Glutamatergic neuron (in vitro differentiated cells): ENCODE data around the gene BMX. TPM values are rescaled to one million over a fixed set of nuclear protein-coding genes. Genes with fewer than 3 reads are reported as not detected.

Source experiments
- DNase-seq: peaks from one replicate; pipeline ENCODE4 v3.0.0; 2022
- H3K27ac Mint-ChIP-seq: one replicate; pipeline ENCODE4 v1.8.0; 2020; ENCODE audit warnings: mild to moderate bottlenecking, mixed read lengths, inconsistent platforms; ENCODE audit not compliant: unreplicated experiment
- H3K27me3 Mint-ChIP-seq: one replicate; pipeline ENCODE4 v1.8.0; 2020; ENCODE audit warnings: mild to moderate bottlenecking, moderate library complexity, mixed read lengths, inconsistent platforms; ENCODE audit not compliant: unreplicated experiment
- H3K36me3 Mint-ChIP-seq: one replicate; pipeline ENCODE4 v1.8.0; 2020; ENCODE audit warnings: mild to moderate bottlenecking, mixed read lengths, inconsistent platforms; ENCODE audit not compliant: unreplicated experiment
- H3K4me1 Mint-ChIP-seq: one replicate; pipeline ENCODE4 v1.8.0; 2020; ENCODE audit warnings: mild to moderate bottlenecking, low read depth, mixed read lengths, inconsistent platforms; ENCODE audit not compliant: unreplicated experiment
- H3K4me3 Mint-ChIP-seq: one replicate; pipeline ENCODE4 v1.8.0; 2020; ENCODE audit warnings: mild to moderate bottlenecking, mixed read lengths, inconsistent platforms; ENCODE audit not compliant: unreplicated experiment
- H3K9me3 Mint-ChIP-seq: one replicate; pipeline ENCODE4 v1.8.0; 2020; ENCODE audit warnings: mild to moderate bottlenecking, moderate library complexity, mixed read lengths, inconsistent platforms; ENCODE audit not compliant: unreplicated experiment
- total RNA-seq: library from RNA; stranded (reverse); fragmentation: NEBNext Ultra II Directional; extraction: Animal tissue kit (Norgen Biotek cat#: 25700); gene quantifications from one replicate; pipeline ENCODE4 v1.2.1, GENCODE V29; 2021; ENCODE audit not compliant: unreplicated experiment
- TF ChIP-seq, protein P1 (sequence below): fragments of 200-600 bp; sonication (generic); IDR thresholded peaks from one replicate; pipeline ENCODE4 v1.5.0; 2021; ENCODE audit not compliant: partially characterized antibody, unreplicated experiment

BMX gene
- total RNA-seq, 1 donor from 2014 or later: not detected

DNA sequence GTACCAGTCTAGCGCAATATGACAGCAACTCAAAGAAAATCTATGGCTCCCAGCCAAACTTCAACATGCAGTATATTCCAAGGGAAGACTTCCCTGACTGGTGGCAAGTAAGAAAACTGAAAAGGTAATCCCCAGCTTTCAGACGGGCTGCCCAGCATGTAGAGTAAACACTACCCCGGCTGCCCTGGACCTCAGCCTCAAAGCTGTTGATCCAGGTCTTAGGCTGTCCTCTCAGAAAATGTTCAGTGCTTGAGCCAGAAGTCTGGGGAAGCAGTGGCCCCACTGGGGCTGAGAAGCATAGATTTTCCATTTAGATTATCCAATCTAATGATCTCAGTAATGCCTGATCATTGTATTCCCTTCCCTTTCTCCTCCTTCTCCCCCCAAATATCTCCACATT lies 21.9 kb downstream of the BMX start:
- DNase-seq: no peak
- Mint-ChIP-seq H3K4me3 (no peak overlapping the region), H3K4me1 (no peaks in the 10 kb centered on the region), H3K9me3 (no peaks in the 10 kb centered on the region), H3K27me3 (peaks cover 1% of the 10 kb centered on the region), H3K36me3 (no peaks in the 10 kb centered on the region), H3K27ac (no peak overlapping the region)
- TF ChIP-seq, protein P1, sequence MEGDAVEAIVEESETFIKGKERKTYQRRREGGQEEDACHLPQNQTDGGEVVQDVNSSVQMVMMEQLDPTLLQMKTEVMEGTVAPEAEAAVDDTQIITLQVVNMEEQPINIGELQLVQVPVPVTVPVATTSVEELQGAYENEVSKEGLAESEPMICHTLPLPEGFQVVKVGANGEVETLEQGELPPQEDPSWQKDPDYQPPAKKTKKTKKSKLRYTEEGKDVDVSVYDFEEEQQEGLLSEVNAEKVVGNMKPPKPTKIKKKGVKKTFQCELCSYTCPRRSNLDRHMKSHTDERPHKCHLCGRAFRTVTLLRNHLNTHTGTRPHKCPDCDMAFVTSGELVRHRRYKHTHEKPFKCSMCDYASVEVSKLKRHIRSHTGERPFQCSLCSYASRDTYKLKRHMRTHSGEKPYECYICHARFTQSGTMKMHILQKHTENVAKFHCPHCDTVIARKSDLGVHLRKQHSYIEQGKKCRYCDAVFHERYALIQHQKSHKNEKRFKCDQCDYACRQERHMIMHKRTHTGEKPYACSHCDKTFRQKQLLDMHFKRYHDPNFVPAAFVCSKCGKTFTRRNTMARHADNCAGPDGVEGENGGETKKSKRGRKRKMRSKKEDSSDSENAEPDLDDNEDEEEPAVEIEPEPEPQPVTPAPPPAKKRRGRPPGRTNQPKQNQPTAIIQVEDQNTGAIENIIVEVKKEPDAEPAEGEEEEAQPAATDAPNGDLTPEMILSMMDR: no peak

DNA sequence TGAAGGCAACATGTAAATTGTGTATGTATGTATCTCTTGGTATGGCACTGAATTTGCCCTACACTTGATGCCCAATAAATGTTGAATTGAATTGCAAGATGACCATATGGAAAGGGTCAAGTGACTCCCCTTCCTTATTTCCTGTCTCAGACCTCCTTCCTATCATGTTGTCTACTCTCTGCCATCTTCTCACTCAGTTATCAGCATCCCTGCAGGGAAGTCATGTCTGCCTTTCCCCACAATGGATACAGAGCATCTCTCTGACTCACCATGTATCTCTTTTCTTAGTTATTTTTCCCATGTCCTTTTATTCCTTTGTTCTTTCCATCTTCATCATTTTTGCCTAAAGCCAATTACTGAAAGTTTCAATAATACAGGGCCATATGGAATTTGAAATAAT lies 22.5 kb downstream of the BMX start:
- Mint-ChIP-seq H3K4me1 (no peaks in the 10 kb centered on the region), H3K36me3 (no peaks in the 10 kb centered on the region), H3K27me3 (peaks cover 1% of the 10 kb centered on the region), H3K4me3 (no peak overlapping the region), H3K27ac (no peak overlapping the region), H3K9me3 (no peaks in the 10 kb centered on the region)
- TF ChIP-seq, protein P1: no peak
- DNase-seq: no peak

DNA sequence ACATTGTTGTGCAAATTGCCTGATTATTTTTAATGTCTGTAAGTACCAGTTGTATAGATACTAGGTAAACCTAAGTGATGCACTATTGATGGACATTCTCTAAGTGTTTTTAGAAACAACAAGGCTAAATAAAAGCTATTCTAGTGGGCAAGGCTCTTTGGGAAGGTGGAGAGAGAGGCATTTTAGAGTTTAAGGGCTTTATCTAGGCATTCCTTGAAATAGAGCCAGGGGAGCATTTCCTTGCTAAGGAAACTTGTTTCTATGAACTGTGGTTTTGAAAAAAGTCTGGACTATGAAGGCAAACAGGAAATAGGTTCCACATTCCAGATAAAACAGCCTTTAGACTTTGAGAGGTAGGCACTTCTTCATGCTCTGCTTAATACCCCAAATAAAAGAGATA lies 23.8 kb downstream of the BMX start:
- TF ChIP-seq, protein P1: no peak
- Mint-ChIP-seq H3K4me1 (no peaks in the 10 kb centered on the region), H3K27ac (no peak overlapping the region), H3K27me3 (no peaks in the 10 kb centered on the region), H3K36me3 (no peaks in the 10 kb centered on the region), H3K4me3 (no peak overlapping the region), H3K9me3 (no peaks in the 10 kb centered on the region)
- no peak for DNase-seq

- Mint-ChIP-seq H3K36me3 (no peaks in the 10 kb centered on the region), H3K4me3 (no peak overlapping the region), H3K27ac (no peak overlapping the region), H3K4me1 (no peaks in the 10 kb centered on the region), H3K9me3 (no peaks in the 10 kb centered on the region), H3K27me3 (no peaks in the 10 kb centered on the region)
- no peak for DNase-seq
- TF ChIP-seq, protein P1: no peak
Measured at GRCh38 chrX:15525664-15526416, 25.2 kb downstream of the BMX start.

- Mint-ChIP-seq H3K4me1 (peaks cover 2% of the 10 kb centered on the region), H3K4me3 (no peak overlapping the region), H3K36me3 (no peaks in the 10 kb centered on the region), H3K27ac (no peak overlapping the region), H3K9me3 (no peaks in the 10 kb centered on the region), H3K27me3 (no peaks in the 10 kb centered on the region)
- TF ChIP-seq, protein P1: no peak
- DNase-seq: no peak
Measured at GRCh38 chrX:15529165-15529564, 28.6 kb downstream of the BMX start.
